Fibroblast of villous mesenchyme (primary cell): ENCODE measurements around the gene KIF13A. TPM values are rescaled to one million over a fixed set of nuclear protein-coding genes. Genes with fewer than 3 reads are reported as not detected.
"Not testable (repeated sequence)": the region's sequence is repeated elsewhere in the genome, so short reads cannot be mapped to it uniquely, and the experiment has no call there.

ENCODE experiments used
- DNase-seq: peaks from one replicate; pipeline ENCODE4 v3.0.0-alpha.2; 2010; ENCODE audit warnings: low read depth
- H3K4me3 ChIP-seq: 2 replicates; pipeline ENCODE4 v1.5.1; 2011; ENCODE audit warnings: low read depth, mild to moderate bottlenecking, low read length
- CTCF ChIP-seq: IDR thresholded peaks from 2 replicates; pipeline ENCODE4 v1.5.1; 2012; ENCODE audit warnings: low read depth, mild to moderate bottlenecking, low read length; ENCODE audit not compliant: insufficient read depth
- total RNA-seq: library from RNA; depleted of rRNA; stranded (reverse); fragments of >200 nt; gene quantifications from 2 replicates; pipeline ENCODE4 v1.2.3, GENCODE V29; 2012

Gene KIF13A
- total RNA-seq, 1 donor = 49.2 TPM

DNA sequence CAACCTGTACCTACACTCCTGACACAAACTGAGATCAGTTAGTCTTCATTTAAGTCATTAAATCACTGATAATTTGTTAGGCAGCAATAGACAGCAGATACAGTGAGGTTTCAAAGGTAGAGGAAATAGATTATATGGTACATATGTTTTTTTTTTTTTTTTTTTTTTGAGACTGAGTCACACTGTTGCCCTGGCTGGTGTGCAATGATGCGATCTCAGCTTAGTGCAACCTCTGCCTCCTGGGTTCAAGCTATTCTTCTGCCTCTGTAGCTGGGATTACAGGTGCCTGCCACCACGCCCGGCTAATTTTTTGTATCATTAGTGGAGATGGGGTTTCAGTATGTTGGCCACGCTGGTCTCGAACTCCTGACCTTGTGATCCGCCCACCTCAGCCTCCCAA is 38.2 kb upstream of the KIF13A start:
- no peak for TF ChIP-seq CTCF
- DNase-seq = no peak
- H3K4me3 ChIP-seq = no peak overlapping the region

- H3K4me3 ChIP-seq = no peak overlapping the region
- no peak for DNase-seq
- TF ChIP-seq CTCF = no peak
These were observed 37.4 kb upstream of the KIF13A start for GRCh38 chr6:18024876-18025275.

DNA sequence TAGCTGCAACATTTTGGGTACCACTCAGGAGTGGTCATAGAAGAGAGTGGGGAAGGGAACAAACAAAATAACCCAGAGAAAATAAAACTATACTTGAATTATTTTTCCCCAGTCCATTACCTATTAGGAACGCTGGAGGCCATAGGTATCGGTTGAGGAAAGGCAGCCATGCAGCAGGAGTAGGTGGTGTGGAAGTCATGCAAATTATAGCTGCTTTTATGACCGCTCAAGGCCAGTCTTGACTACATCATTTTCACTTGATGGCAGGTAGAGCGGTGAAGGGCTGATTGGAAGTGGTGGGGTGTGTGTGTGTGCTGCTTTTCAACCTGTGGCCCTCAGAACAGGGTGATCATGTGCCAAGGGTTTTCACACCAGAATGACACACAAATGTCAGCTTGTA is 36.5 kb upstream of the KIF13A start:
- DNase-seq = no peak
- TF ChIP-seq CTCF = no peak
- H3K4me3 ChIP-seq = no peak overlapping the region

DNA sequence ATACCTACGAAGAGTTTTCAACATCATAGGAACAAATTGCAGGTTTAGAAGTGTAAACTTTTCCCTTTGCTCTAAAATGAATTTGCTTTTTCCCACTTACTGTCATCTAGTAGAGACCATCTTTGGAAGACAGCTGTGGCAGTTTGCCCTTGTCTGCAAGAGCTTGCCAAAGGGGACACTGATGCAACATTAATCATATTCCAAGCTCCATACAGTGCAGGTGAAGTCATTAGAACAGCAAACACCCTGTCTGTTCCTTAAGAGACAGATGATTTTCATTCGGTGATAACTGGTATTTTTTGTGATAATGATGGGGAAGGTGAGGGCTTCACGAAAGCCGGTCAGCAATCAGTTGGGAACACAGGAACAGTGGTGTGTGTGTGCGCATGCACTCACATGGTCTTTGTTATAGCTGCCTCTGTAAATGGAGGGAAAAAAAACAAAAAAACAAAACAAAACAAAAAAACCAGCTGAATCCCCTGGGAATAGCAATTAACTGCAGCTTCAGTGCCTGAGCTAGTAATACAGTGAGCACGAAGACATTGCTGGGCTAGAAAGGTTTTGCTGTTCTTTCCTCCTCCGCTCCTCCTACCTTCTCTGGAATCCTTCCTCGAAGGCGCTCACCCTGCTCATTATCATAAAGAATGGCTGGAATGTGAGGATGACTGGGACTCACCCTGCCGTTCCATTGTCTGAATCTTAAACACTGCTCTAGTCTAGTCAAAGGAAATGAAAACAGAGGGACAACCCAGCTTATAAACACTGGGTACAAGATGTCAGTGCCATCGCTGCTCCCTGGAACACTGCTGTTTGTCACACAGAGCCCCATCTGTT is 35.2 kb upstream of the KIF13A start:
- TF ChIP-seq CTCF = no peak
- peak; percentile 51 for DNase-seq
- no peak overlapping the region for H3K4me3 ChIP-seq

GRCh38 chr6:18021166-18021850 is 33.9 kb upstream of the KIF13A start:
- no peak overlapping the region for H3K4me3 ChIP-seq
- TF ChIP-seq CTCF = no peak
- no peak for DNase-seq

DNA sequence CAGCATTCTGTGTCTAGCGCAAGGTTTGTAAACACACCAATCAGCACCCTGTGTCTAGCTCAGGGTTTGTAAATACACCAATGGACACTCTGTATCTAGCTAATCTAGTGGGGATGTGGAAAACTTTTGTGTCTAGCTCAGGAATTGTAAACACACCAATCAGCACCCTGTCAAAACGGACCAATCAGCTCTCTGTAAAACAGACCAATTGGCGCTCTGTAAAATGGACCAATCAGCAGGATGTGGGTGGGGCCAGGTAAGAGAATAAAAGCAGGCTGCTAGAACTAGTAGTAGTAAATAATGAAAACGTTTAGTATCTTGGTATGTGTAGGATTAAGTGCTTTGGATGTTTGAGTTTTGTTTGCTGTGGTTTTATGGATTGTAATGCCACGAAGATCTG is 33.1 kb upstream of the KIF13A start:
- DNase-seq, H3K4me3 ChIP-seq: not testable (repeated sequence)
